ENCODE measurements around the gene GLMN.

Gene GLMN

DNA sequence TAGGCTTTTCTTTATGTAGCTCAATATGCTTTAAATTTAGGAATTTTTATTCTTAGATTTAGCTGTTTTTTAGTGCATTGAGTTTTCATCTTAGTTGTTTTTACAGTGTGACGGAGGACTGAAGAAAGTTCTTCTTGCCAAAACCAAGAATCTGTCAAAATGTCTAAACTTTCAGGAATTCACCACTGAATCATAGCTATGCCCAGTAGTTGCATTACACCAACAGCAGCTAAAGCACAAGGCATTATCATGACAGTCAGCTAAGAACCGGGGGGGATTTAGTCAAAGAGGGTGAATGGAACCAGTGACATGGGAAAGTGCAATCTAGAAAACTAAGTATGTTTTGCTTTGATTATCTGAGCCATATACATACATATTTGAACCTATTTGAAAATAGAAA, 87.6 kb downstream of the GLMN start:
- no peak overlapping the region for H3K4me3 ChIP-seq (ENCODE audit: low read depth, low read length)
- peak; percentile 38 for DNase-seq (ENCODE audit: low read depth)

DNA sequence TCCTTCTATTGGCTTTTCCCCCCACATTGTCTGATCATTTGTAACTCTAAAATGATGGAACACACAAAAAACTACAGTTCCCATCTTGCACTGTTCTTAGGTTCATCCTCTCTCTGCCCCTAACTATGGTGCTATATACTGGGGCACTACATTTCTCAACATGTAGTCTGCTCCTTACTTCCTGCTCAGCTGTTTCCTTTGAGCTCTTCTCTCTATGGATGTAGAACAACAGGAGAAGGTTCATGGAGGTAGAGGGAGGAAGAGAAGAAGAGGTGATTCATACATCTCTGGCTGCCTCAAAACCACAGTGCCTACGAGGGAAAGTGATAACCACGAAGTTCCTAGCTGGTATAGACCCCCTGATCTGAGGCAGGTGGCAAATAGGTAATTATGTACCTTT, 88.1 kb downstream of the GLMN start:
- H3K4me3 ChIP-seq (ENCODE audit: low read depth, low read length) = no peak overlapping the region
- DNase-seq (ENCODE audit: low read depth) = peak; percentile 18

DNA sequence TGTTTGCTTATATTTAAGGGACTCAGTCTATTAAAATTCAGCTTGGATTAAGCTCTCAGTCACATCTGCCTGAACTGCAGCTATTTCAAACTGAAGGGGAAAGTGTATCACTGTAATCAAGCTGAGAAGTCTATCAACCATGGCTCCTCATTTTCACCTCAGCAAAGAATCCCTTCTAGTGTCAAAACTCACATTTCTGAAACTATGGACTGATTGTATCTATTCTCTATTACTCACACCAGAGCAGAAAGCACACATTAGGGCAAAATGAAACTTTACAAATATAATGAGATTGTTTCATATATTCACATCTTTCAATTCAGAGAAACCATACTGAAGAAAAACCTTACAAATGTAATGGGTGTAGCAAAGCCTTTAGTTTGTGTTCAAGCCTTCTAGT, 95.7 kb downstream of the GLMN start:
- no peak for DNase-seq (ENCODE audit: low read depth)

DNA sequence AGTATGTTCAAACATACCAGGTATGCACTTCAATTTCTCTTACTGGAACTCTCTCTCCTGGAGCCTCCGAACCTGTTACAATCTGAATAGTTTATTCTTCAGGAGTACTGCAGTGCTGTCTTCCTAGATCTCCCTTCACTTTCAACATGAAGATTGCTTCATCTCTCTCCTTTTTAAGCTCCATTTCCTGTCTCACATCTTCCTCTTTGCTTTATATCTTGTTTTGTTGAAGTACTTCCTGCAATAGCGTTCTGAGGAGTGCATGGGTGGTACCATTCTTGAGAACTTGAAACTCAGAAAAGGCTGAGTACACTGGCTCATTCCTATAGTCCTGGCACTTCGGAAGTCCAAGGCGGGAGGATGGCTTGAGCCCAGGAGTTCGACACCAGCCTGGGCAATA, 96.8 kb downstream of the GLMN start:
- no peak overlapping the region for H3K4me3 ChIP-seq (ENCODE audit: low read depth, low read length)
- no peak for DNase-seq (ENCODE audit: low read depth)

More for the DNA sequence above, 95.7 kb downstream of the GLMN start:
- H3K4me3 ChIP-seq (ENCODE audit: low read depth, low read length) = no peak overlapping the region
